PC-9 (cell line): ENCODE results near the gene SHROOM3. TPM values are rescaled to one million over a fixed set of nuclear protein-coding genes. Genes with fewer than 3 reads are reported as not detected.

Experiments used
- BruUV-seq: library from RNA; stranded (reverse); fragments of 400-500 nt; replicated peaks from 2 replicates; lab custom pipeline; 2021; lab: Mats Ljungman, UMichigan
- CTCF ChIA-PET: fragments of 300-600 bp; sonication (Branson Sonifier 250); formaldehyde crosslinking; loops from one replicate; lab custom pipeline; 2022; ENCODE audit warnings: antibody characterized with exemption; lab: Charles Lee
- POLR2A ChIA-PET: fragments of 300-600 bp; sonication (Branson Sonifier 250); formaldehyde crosslinking; loops from one replicate; lab custom pipeline; 2022; ENCODE audit warnings: antibody characterized with exemption; ENCODE audit not compliant: unreplicated experiment; lab: Charles Lee
- DNase-seq, 2 experiments: peaks; one replicate each; pipeline versions ENCODE4 v3.0.0 to v3.0.0-alpha.2; 2015 to 2022; ENCODE audit warnings: mixed read lengths in 1 of 2
- H2AFZ ChIP-seq: fragments of 200-600 bp; sonication (generic); 2 replicates; pipeline ENCODE4 v1.8.1; 2017; ENCODE audit warnings: antibody characterized with exemption
- H3F3A ChIP-seq: fragments of 200-600 bp; sonication (generic); 2 replicates; pipeline ENCODE4 v1.8.1; 2017; ENCODE audit warnings: antibody characterized with exemption, mild to moderate bottlenecking, low read depth; ENCODE audit not compliant: insufficient read depth
- H3K27ac ChIP-seq: fragments of 200-600 bp; sonication (generic); 2 replicates; pipeline ENCODE4 v1.6.1; 2016; ENCODE audit warnings: mixed run types
- H3K27me3 ChIP-seq: fragments of 200-600 bp; sonication (generic); 2 replicates; pipeline ENCODE4 v1.6.1; 2016; ENCODE audit warnings: low read depth, mixed run types; ENCODE audit not compliant: insufficient read depth
- H3K36me3 ChIP-seq: fragments of 200-600 bp; sonication (generic); 2 replicates; pipeline ENCODE4 v1.6.1; 2016; ENCODE audit warnings: low read depth, mixed run types
- H3K4me1 ChIP-seq: fragments of 200-600 bp; sonication (generic); replicated peaks from 2 replicates; pipeline ENCODE4 v1.6.1; 2016; ENCODE audit warnings: mixed run types; ENCODE audit not compliant: insufficient read depth
- H3K4me2 ChIP-seq: fragments of 200-600 bp; sonication (generic); 2 replicates; pipeline ENCODE4 v1.6.1; 2017; ENCODE audit warnings: mixed run types
- H3K4me3 ChIP-seq: fragments of 200-600 bp; sonication (generic); 2 replicates; pipeline ENCODE4 v1.6.1; 2016; ENCODE audit warnings: mixed run types
- H3K79me2 ChIP-seq: fragments of 200-600 bp; sonication (generic); 2 replicates; pipeline ENCODE4 v1.6.1; 2017; ENCODE audit warnings: low read depth, mixed run types
- H3K9me2 ChIP-seq: fragments of 200-600 bp; sonication (generic); 2 replicates; pipeline ENCODE4 v1.8.1; 2017; ENCODE audit warnings: mild to moderate bottlenecking; ENCODE audit not compliant: insufficient read depth
- H3K9me3 ChIP-seq: fragments of 200-600 bp; sonication (generic); 2 replicates; pipeline ENCODE4 v1.8.1; 2016; ENCODE audit warnings: low read depth; ENCODE audit not compliant: insufficient read depth
- H4K20me1 ChIP-seq: fragments of 200-600 bp; sonication (generic); 2 replicates; pipeline ENCODE4 v1.8.1; 2017; ENCODE audit not compliant: insufficient read depth
- CTCF ChIP-seq: fragments of 200-600 bp; sonication (generic); conservative IDR thresholded peaks from 2 replicates; pipeline ENCODE4 v1.6.1; 2017; ENCODE audit warnings: mixed run types, antibody characterized with exemption, mild to moderate bottlenecking, moderate library complexity
- EZH2 ChIP-seq: fragments of 200-600 bp; sonication (generic); IDR thresholded peaks from 2 replicates; pipeline ENCODE4 v1.8.0; 2017; ENCODE audit warnings: antibody characterized with exemption, low read depth
- intact Hi-C: fragments of 100-400 bp; cut with micrococcal nuclease; formaldehyde crosslinking; loops from one replicate; pipeline ENCODE4 v1.10.0; 2022; ENCODE audit not compliant: unreplicated experiment
- total RNA-seq: library from RNA; stranded (reverse); gene quantifications from 2 replicates; pipeline ENCODE4 v1.2.3, GENCODE V29; 2021

Gene SHROOM3
- total RNA-seq, 1 experiment from 2014 or later: 44.3 TPM

- peak overlapping the region; percentile 65 for H2AFZ ChIP-seq
Measured at GRCh38 chr4:76459291-76459723, 24.3 kb downstream of the SHROOM3 start.

GRCh38 chr4:76463568-76463967, 28.5 kb downstream of the SHROOM3 start:
- Histone ChIP-seq H3K4me1 (0 out of 2 replicates have a peak, but pooled peaks cover 3% of the 10 kb centered on the region), H3K9me2 (no peaks in the 10 kb centered on the region), H3K4me3 (no peak overlapping the region), H3K9me3 (no peaks in the 10 kb centered on the region), H3K4me2 (no peak overlapping the region), H3K27me3 (no peaks in the 10 kb centered on the region), H3K36me3 (no peaks in the 10 kb centered on the region), H3F3A (no peaks in the 10 kb centered on the region), H3K27ac (no peak overlapping the region), H3K79me2 (no peaks in the 10 kb centered on the region), H2AFZ (no peak overlapping the region), H4K20me1 (no peaks in the 10 kb centered on the region)
- no peak for TF ChIP-seq EZH2
- no peak for TF ChIP-seq CTCF
- ChIA-PET POLR2A (no interaction called here), CTCF (no interaction called here)
- intact Hi-C loops: no loop called here
- DNase-seq: no peak
- no TSS peak for BruUV-seq

More at GRCh38 chr4:76459291-76459723, 24.3 kb downstream of the SHROOM3 start:
- 0 out of 2 replicates have a peak, but pooled peaks cover 3% of the 10 kb centered on the region for H3K4me1 ChIP-seq
- CTCF ChIA-PET: no interaction called here
- TF ChIP-seq EZH2: no peak
- intact Hi-C loops: no loop called here
- no peaks in the 10 kb centered on the region for H3K9me2 ChIP-seq
- peak; percentile 64 to 66 for DNase-seq
- H3K9me3 ChIP-seq: no peaks in the 10 kb centered on the region
- peak overlapping the region; percentile 77 for H3K27ac ChIP-seq
- H3K4me3 ChIP-seq: no peak overlapping the region
- H3F3A ChIP-seq: no peaks in the 10 kb centered on the region
- BruUV-seq: no TSS peak
- H3K27me3 ChIP-seq: no peaks in the 10 kb centered on the region
- no peaks in the 10 kb centered on the region for H4K20me1 ChIP-seq
- H3K4me2 ChIP-seq: no peak overlapping the region
- no peaks in the 10 kb centered on the region for H3K36me3 ChIP-seq
- POLR2A ChIA-PET: interaction anchor here (0.6 to 0.7 kb wide), 3 partner anchors 17 to 372 kb away, joined by 3 to 7 read pairs (median 6); no protein-coding TSS in a partner anchor
- H3K79me2 ChIP-seq: no peaks in the 10 kb centered on the region

- TF ChIP-seq CTCF (no peak), EZH2 (no peak)
- H3K79me2 ChIP-seq: no peaks in the 10 kb centered on the region
- H3K4me3 ChIP-seq: no peak overlapping the region
- no peak for DNase-seq
- H3K27ac ChIP-seq: no peak overlapping the region
- H3K9me2 ChIP-seq: no peaks in the 10 kb centered on the region
- no peaks in the 10 kb centered on the region for H3K9me3 ChIP-seq
- intact Hi-C loops: no loop called here
- POLR2A ChIA-PET: no interaction called here
- no peaks in the 10 kb centered on the region for H3K27me3 ChIP-seq
- H3F3A ChIP-seq: no peaks in the 10 kb centered on the region
- no TSS peak for BruUV-seq
- H3K4me1 ChIP-seq: no peaks in the 10 kb centered on the region
- H3K36me3 ChIP-seq: no peaks in the 10 kb centered on the region
- no peaks in the 10 kb centered on the region for H4K20me1 ChIP-seq
- CTCF ChIA-PET: interaction anchor here (0.6 kb wide), 1 partner anchor 215 kb away, joined by 3 read pairs; no protein-coding TSS in a partner anchor
- H3K4me2 ChIP-seq: no peak overlapping the region
- H2AFZ ChIP-seq: no peak overlapping the region
Measured at GRCh38 chr4:76470064-76470463, 35.0 kb downstream of the SHROOM3 start.

GRCh38 chr4:76470532-76470931, 35.5 kb downstream of the SHROOM3 start:
- DNase-seq: no peak
- H3K27me3 ChIP-seq: no peaks in the 10 kb centered on the region
- BruUV-seq: no TSS peak
- H3F3A ChIP-seq: no peaks in the 10 kb centered on the region
- H3K9me3 ChIP-seq: no peaks in the 10 kb centered on the region
- H3K27ac ChIP-seq: no peak overlapping the region
- H3K9me2 ChIP-seq: no peaks in the 10 kb centered on the region
- ChIA-PET POLR2A (no interaction called here), CTCF (no interaction called here)
- no peaks in the 10 kb centered on the region for H4K20me1 ChIP-seq
- no peaks in the 10 kb centered on the region for H3K79me2 ChIP-seq
- H3K4me2 ChIP-seq: no peak overlapping the region
- H2AFZ ChIP-seq: no peak overlapping the region
- intact Hi-C loops: no loop called here
- H3K4me3 ChIP-seq: no peak overlapping the region
- H3K36me3 ChIP-seq: no peaks in the 10 kb centered on the region
- H3K4me1 ChIP-seq: no peaks in the 10 kb centered on the region
- TF ChIP-seq CTCF (no peak), EZH2 (no peak)
